HG03108 (cell line): Measurements from ENCODE around the gene MTOR.

Experiments used
- ATAC-seq: cut with Tn5 transposase; IDR thresholded peaks from one replicate; pipeline ENCODE4 v1.9.1; 2021; ENCODE audit warnings: moderate library complexity; ENCODE audit not compliant: unreplicated experiment

MTOR gene

DNA sequence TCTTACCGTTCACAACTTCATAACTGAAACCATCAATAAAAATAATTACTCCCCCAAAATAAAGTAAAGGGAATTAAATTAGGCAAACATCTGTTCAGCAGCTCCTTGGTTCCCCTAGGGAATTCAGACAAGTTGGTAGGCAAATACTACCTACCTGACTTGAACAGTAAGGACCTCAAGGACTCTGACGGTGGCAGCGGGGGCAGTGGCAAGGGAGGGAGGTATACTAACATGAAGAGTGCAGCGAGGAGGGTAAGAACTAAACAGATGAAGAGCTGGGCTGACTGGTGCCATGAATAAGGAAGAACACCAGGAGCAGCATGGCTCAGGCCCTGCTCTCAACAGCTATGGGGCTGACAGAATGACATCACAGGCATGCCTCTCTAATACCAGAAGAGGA, 33.1 kb downstream of the MTOR start:
- no peak for ATAC-seq

DNA sequence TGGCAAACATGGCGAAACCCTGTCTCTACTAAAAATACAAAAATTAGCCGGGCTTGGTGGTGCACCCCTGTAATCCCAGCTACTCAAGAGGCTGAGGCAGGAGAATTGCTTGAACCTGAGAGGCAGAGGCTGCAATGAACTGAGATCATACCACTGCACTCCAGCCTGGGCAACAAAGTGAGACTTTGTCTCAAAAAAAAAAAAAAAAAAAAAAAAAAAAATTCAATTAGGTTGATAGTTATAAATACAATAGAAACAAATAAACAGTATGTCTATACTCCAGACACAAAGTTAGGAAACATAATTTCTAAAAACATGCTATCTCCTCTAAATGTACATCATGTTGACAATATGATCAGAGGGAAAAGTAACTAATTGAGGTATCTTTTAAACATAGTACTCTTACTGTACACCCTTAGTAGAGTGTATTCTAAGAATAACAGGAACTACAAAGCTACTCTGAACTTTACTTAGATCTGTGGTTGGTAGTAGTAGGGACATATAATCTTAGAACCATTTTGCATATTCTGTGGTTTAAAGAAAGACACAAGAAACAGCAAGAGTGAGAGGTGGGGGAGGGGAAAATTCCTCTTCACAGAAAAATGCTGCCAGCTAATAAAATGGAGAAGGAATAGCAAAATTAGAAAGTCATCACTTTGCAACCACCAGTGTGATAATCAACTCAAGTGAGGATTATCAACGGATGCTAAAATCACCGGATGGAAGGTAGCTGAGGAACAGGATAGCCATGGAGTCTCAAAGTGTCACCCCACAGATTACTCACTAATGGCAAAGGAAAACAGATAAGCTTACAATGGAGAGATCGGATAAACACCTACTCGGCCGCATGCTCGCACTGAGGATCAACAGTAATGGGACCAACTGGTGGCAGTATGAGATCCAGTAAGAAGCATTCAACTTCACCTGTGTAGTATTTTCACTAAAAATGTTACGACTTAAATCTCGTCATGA, 35.0 kb downstream of the MTOR start:
- ATAC-seq = no peak

DNA sequence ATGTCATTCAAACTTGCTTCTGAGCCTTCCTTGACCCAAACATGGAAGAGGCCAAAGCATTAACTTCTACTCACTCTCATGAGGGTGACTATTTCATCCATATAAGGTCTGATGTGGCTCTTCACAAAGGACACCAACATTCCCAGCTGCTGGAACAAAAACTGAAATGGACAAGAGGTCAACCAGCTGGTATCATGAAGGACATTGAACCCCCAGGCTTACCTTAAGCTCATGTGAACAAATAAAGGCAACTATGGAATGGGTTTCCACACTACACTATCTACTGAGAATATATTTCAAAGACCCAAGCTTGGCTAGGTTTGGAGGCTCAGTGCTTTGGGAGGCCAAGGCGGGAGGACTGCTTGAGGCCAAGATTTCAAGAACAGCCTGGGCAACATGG, 46.3 kb downstream of the MTOR start:
- ATAC-seq = no peak

DNA sequence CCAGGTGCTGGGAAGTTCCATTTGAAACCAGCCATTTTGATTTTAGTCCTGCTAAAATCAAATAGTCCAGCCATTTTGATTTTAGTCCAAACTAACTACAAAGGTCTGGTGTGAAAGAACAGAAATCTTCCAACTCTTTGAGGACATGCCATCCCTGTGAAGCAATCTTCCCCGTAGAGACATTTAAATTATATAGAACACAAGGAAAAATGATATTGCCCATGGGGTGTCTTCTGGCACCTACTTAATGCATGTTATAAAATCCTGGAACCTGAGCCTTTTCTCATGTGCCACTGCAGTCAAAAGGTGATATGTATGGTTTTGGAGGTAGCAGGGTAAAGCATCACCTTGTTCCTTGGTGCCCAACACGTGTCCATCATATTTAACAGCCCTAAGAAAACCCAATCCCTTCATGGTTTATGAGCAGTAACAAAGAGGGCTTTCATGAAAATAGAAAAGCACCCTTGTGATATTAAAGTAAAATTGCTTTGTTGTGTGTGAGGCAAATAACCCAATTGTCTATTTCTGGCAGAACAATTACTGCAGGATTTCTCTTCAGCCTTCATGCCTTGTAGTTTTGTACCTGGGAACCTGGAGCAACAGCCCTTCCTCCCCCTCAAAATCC, 46.9 kb downstream of the MTOR start:
- no peak for ATAC-seq

DNA sequence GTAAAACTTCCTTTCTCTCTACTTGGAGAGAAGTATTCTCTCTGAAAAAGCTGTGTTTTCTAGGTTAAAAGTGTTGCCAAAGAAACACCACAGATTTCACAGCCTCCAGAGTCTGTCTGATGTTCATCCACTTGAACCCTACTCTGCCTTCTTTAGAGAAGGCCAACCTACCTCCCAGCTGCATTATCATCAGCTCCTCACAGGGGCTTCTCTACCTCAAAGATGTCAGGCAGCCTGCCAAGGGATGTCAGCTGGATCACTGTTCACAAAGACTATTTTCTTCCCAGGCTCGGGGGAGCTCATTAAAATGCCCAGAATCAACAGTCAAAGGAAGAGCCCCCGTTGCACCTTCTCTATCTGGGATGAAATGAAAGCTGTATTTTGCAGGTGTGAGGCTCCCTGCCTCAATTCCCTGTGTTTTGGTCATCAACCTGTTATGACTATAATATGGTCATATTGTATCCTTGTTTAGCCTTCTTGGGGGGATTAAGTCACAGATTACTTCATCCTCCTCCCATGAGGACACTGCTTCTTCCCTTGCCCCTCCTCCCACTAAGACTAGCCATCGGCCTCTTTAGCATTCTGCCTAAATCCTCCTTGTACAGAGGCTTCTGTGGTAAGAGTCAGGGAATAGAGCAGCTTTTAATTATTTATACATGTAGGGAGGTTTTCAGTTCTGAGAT, 47.5 kb downstream of the MTOR start:
- no peak for ATAC-seq

DNA sequence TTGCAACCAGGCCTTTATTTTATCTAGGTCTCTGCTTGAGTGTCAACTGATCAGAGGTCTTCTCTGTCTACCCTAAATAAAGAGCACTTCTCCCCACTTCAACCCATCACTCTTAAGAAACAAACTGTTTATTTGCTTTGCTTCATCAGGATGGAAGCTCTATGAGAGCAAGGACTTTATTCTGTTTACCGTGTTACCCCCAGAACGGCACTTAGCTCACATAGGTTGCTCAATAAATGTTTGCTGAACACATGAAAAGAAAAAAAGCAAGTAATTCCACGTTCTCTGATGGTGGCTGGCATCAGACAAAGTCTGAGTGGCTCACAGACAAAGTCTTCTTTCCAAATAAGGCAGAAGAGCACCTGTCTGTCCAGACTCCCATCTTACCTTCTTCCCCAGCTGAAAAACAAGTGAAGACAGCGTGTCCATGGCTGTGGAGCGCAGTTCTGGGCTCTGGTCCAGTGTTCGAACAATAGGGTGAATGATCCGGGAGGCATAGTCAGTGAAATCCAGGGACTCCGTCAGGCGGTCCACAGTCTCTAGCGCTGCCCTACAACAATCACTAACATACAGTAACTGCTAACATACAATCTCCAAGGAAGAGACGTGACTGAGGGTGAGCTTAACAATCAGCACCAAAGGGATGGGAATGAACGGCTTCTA, 50.3 kb downstream of the MTOR start:
- ATAC-seq = no peak

DNA sequence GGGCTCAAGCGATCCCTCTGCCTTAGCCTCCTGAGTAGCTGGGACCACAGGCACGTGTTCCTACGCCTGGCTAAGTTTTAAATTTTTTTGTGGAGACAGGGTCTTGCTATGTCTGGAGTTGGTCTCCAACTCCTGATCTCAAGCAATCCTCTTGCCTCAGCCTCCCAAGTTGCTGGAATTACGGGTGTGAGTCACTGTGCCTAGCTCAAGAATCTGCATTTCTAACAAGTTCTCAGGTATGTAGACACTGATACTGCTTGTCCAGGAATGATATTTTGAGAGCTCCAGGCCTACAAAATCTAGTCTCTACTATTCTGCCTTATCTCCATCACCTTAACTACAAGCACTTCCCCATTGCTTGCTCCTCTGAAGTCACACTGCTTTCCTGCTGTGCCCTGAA, 50.9 kb downstream of the MTOR start:
- no peak for ATAC-seq

DNA sequence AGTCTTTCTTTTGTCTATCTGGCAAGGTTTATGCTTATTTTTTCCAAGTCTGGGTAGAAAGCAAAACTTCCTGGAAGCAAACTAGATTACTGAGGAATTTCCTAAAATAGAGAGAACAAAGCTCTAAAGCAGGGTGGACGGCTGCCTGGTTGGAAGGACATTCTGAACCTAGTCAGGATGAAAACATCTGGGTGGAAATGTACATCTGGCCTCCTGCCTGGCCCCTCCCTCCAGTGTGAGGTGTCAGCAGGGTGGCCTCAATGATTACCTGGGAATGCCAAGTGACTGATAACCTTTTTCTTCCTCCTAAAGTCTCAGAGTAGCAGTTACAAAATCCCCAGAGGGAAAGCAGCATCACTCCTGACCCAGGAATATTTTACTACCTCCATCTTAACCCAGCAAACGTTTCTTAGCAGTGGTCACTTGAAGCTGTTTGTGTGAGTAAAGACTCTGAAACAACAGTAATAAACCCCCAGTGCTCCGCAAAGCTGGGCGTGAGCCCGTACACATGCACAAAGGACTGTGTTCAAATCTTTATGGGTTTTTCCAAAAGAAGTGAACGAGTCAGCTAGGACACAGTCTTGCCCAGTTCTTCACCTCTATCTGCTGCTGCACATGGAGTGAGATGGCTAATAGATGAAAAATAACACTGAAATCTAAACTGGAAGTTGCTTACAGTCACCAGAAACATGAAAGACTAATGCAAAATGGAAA, 54.3 kb downstream of the MTOR start:
- ATAC-seq = no peak

DNA sequence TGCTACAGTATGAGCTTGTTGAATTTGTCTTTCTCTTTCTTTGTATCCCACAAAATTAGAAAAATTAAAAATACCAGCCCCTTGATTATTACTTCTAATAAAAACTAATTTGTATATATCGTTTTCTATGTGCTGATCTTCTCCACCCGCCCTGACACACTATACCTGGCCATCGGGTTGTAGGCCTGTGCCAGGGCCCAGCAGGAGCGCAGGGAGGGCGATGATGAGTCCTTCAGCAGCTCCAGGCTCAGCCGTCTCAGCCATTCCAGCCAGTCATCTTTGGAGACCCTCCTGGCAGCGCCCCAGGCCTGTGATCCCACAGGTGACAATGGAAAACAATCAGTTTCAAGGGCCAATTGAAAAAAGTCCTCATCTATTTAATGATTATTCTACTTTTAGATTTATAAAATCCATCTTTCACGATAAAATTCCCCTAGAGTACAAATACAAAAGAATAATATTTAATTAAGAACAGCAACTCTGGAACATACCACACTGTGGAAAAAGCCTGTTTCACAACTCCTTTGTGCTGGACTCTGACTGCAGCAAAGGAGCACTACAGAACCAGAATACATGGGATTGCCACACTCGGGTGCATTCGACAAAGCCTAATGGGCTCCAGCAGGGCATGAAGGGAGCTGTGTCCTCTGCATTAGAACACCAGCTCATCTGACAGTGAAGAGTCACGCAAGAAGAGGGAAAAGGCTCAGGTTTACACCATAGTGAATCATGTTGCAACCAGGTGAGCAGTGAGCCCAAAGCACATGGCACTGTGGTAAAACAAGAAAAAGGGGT, 57.8 kb downstream of the MTOR start:
- no peak for ATAC-seq

DNA sequence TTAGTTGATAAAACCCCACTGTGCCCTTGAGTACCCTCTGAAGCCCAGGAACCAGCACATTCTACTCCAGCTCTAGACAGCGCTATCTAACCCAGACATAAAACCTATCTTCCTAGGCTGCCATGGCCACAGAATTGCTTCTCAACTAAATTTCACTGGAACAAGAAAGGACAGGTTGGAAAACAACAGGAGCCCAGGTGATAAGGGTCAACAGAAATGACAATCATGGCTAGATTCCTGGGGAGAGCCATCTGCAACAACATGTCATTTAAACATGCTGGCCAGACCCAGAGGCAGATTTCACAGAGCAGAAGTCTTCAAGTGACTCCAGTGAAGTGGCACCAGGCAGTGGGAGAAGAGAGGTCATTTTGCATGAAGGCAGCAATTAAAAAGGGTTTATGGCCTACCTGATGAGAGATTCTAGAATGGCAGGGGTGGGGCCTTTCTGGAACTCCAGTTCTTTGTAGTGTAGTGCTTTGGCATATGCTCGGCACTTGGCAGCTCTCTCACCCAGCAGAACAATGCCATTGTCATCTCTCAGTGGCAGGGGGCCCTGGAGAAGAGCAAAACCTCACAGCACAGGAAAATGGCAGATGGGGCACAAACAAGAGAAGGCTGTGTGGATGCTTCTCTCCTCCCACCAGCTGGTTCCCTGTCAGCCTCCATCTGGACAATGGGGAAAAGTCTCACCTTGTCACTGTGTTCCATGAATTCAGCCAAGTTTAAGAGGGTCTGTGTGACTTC, 63.3 kb downstream of the MTOR start:
- no peak for ATAC-seq

DNA sequence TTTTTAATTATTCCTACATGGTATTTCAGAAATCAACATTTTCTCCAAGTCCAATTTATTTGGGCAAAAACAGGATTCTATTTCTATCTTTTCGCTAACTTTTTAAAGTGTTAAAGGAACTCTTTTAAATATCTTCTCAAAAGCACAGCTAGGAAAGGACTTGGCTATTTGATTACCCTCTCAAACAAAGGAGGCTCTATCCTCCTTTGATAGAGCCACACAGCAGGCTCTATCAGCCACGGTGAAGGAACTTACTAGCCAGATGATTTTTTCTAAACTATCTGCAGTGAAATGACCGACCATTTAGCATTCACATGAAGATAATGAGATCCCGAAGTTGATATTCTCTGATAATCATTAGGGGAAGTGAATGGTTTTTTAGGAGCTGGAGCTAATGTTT, 64.1 kb downstream of the MTOR start:
- no peak for ATAC-seq

DNA sequence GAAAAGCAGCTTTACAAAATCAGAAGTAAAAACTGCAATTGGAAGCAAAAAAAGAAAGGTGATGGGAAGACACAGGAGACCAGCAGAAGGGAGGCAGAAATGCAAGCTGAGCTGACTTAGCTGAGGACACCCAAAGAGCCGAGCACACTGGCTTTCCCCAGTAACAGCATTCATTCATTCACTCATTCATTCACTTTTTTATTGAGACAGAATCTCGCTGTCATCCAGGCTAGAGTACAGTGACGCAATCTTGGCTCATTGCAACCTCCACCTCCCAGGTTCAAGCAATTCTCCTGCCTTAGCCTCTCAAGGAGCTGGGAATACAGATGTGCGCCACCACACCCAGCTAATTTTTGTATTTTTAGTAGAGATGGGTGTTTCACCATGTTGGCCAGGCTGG, 65.0 kb downstream of the MTOR start:
- ATAC-seq = no peak

DNA sequence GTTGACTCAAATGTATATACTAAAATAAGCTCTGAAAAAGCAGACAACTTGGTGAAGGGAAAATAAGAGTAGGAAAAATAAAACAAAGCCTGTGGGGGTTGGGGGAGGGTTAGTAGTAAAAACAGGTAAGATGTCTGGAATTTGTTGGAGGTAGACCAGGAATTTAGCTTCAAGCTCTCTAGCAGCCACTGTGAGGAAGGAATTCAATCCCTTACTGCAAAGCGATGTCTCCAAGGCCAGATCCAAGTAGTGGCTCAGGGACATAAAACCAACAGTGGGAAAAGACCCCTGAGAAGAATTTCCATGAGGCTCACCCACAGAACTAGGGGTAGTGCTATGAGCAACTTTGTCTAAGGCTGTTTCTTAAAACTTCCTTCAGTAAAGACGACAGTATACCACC, 65.4 kb downstream of the MTOR start:
- no peak for ATAC-seq

DNA sequence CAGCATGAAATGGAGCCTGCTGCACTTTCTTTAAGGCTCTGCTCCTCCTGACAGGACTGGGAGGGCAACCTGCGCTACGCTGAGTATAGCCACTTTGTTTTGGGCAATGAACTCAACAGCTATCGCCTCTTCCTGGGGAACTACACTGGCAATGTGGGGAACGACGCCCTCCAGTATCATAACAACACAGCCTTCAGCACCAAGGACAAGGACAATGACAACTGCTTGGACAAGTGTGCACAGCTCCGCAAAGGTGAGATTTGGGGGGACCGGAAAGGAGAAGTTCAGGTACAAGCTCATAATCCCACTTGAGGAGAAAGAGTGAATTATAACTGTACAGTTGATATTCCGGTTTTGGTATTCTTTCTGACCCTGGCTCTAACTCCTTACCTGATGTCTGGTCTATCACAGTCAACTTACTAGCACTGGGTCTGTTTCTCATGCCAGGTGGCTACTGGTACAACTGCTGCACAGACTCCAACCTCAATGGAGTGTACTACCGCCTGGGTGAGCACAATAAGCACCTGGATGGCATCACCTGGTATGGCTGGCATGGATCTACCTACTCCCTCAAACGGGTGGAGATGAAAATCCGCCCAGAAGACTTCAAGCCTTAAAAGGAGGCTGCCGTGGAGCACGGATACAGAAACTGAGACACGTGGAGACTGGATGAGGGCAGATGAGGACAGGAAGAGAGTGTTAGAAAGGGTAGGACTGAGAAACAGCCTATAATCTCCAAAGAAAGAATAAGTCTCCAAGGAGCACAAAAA, 67.8 kb downstream of the MTOR start:
- ATAC-seq = no peak

DNA sequence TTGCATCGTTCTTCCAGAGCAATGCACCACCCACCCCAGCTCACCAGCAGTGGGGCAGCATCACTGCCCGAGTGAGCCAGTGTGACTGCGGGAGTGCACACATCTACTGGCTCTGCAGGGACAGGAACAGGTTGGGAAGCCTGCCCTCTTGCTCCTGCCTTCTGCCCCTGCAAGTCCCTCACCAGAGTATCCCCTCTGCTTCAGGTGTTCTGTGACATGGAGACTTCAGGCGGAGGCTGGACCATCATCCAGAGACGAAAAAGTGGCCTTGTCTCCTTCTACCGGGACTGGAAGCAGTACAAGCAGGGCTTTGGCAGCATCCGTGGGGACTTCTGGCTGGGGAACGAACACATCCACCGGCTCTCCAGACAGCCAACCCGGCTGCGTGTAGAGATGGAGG, 69.0 kb downstream of the MTOR start:
- ATAC-seq = no peak

DNA sequence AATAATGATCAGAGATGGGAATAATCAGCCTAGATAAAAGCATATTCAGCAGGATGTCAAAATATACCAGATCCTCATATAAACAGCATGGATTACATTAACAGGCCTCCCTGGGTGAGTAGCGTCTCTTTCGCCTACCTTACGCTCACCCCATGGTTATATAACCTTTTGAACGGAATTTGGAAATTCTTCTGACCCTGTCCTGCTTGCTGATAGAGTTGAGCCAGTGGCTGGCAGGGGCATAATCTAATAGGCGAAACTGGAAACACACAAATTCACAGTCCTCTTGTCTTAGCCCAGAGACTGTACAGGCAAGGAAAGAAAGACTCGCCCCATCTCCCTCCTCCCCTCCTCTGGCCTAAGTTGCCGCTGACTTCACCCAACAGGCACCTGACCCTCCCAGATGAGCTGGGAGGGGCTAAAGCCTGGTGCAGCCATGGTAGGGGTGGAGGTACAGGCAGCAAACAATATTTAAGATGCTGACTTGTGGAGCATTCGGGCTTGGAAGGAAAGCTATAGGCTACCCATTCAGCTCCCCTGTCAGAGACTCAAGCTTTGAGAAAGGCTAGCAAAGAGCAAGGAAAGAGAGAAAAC, 73.4 kb downstream of the MTOR start, which contains the start of gene ANGPTL7:
Gene ANGPTL7 (plus strand): TSS at position 498 of the 594 bp plus-strand sequence. CDS start 225 bp downstream, outside the sequence.
- no peak for ATAC-seq

DNA sequence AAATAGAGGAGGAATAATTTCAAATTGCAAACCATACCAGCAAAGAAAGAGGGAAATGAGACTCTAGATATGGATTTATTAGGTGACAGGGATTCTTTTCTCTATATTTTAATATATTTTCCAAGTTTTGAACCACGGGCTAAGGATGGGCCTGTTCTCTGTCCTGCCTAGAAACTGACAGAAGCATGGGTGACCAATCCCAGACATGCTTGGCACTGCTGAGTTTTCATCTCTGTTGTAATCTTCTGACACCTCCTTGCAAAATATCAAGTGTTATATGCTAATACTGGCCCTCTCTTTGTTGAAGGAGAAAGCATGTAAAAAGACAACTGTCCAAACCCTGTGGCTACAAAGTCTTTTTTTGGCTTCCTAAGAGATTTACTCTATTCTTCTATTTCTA, 74.0 kb downstream of the MTOR start:
- no peak for ATAC-seq

DNA sequence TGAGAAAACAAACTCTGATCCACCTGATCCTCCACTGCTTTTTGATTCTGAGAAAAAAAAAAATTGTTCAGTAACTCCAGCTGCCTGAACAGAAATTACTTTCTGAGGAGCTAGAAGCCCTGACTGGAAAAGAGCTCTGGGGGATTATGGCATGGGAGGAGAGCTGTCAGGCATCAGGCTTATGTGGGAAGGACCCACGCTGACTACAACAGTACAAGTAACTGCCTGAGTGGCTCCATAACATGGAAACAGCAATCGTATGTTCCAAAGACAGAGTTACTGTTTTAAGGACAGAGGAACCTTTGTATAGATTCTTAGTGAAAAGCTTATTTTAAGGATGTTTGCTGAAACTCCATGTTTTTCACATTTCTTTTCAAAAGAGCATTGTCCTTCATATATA, 74.4 kb downstream of the MTOR start:
- ATAC-seq = no peak
